Osteocyte (in vitro differentiated cells): ENCODE measurements around the gene KCNIP3. TPM values are rescaled to one million over a fixed set of nuclear protein-coding genes. Genes with fewer than 3 reads are reported as not detected.

Experiments used
- DNase-seq: peaks from one replicate; pipeline ENCODE4 v3.0.0; 2021; ENCODE audit warnings: mixed read lengths; ENCODE audit not compliant: unreplicated experiment; ENCODE audit errors: extremely low spot score
- H3K27ac Mint-ChIP-seq: one replicate; pipeline ENCODE4 v1.8.0; 2021; ENCODE audit warnings: mild to moderate bottlenecking, mixed read lengths; ENCODE audit not compliant: unreplicated experiment
- H3K27me3 Mint-ChIP-seq: one replicate; pipeline ENCODE4 v1.8.0; 2021; ENCODE audit warnings: mixed read lengths; ENCODE audit not compliant: unreplicated experiment
- H3K36me3 Mint-ChIP-seq: one replicate; pipeline ENCODE4 v1.8.0; 2021; ENCODE audit warnings: mixed read lengths; ENCODE audit not compliant: unreplicated experiment
- H3K4me1 Mint-ChIP-seq: one replicate; pipeline ENCODE4 v1.8.0; 2021; ENCODE audit warnings: mixed read lengths; ENCODE audit not compliant: unreplicated experiment
- H3K4me3 Mint-ChIP-seq: one replicate; pipeline ENCODE4 v1.8.0; 2021; ENCODE audit warnings: mild to moderate bottlenecking, moderate library complexity, mixed read lengths; ENCODE audit not compliant: unreplicated experiment
- H3K9me3 Mint-ChIP-seq: one replicate; pipeline ENCODE4 v1.8.0; 2021; ENCODE audit warnings: mixed read lengths; ENCODE audit not compliant: unreplicated experiment
- total RNA-seq: library from RNA; stranded (reverse); gene quantifications from 2 replicates; pipeline ENCODE4 v1.2.1, GENCODE V29; 2021
- TF ChIP-seq, protein P1 (sequence below): fragments of 200-600 bp; sonication (generic); IDR thresholded peaks from 2 replicates; pipeline ENCODE4 v1.5.0; 2021; ENCODE audit warnings: antibody characterized with exemption, mild to moderate bottlenecking, moderate library complexity

Gene KCNIP3
- total RNA-seq, 1 donor from 2014 or later, result 1.4 TPM

DNA sequence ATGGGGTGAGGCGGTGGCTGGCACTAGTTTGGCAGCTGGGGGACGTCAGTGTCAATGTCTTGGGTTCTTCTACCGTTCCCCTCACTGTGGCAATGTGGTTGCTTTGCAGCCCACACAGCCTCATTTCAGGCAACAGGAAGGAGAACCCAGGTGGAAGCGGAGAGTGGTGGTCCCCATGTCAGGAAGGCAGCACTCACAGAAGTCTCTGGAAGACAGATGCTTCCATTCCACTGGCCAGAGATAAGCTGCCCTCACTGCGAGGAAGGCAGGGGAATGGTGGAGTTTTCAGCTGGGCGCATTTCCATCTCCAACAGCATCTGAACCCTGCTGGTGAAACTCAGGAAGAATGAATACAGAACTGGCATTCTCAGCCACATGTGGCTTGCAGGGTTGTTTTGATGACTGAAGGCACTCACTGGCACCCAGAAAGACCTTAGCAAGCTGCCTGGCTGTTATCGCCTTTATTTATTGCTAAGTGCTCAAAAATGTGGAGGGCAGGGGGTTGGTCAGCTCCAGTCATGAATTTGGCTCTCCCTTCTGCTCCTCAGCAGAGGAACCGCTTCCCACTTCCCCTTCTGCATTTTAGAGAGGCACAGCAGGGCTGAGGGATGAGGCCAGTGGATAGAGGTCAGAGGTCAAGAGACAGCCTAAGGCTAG, 19.4 kb downstream of the KCNIP3 start:
- Mint-ChIP-seq H3K4me1 (peaks cover 2% of the 10 kb centered on the region), H3K27ac (no peak overlapping the region), H3K9me3 (no peaks in the 10 kb centered on the region), H3K27me3 (peaks cover 2% of the 10 kb centered on the region), H3K36me3 (no peaks in the 10 kb centered on the region), H3K4me3 (no peak overlapping the region)
- TF ChIP-seq, protein P1, sequence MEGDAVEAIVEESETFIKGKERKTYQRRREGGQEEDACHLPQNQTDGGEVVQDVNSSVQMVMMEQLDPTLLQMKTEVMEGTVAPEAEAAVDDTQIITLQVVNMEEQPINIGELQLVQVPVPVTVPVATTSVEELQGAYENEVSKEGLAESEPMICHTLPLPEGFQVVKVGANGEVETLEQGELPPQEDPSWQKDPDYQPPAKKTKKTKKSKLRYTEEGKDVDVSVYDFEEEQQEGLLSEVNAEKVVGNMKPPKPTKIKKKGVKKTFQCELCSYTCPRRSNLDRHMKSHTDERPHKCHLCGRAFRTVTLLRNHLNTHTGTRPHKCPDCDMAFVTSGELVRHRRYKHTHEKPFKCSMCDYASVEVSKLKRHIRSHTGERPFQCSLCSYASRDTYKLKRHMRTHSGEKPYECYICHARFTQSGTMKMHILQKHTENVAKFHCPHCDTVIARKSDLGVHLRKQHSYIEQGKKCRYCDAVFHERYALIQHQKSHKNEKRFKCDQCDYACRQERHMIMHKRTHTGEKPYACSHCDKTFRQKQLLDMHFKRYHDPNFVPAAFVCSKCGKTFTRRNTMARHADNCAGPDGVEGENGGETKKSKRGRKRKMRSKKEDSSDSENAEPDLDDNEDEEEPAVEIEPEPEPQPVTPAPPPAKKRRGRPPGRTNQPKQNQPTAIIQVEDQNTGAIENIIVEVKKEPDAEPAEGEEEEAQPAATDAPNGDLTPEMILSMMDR, result no peak
- DNase-seq, result no peak

DNA sequence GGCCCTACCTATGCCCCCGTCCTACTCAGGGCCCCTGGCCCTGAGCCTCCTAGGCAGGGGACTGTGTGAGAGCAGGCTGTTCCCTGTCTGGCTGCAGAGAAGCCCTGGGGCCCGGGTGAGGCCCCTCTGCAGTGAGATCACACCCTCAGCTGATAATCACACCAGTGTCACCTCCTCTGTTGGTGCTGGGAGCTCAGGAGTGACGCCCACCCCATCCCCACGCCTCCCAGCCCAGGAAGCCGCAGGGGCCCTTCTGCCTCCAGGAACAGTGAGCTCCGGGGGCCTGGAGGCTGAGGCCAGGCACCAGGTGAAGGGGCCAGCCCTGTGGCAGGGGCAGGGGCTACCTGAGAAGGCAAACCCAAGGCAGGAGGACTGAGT, 20.0 kb downstream of the KCNIP3 start:
- Mint-ChIP-seq H3K36me3 (no peaks in the 10 kb centered on the region), H3K27me3 (peaks cover 2% of the 10 kb centered on the region), H3K27ac (no peak overlapping the region), H3K4me1 (peaks cover 2% of the 10 kb centered on the region), H3K9me3 (no peaks in the 10 kb centered on the region), H3K4me3 (no peak overlapping the region)
- DNase-seq, result no peak
- TF ChIP-seq, protein P1, result no peak

DNA sequence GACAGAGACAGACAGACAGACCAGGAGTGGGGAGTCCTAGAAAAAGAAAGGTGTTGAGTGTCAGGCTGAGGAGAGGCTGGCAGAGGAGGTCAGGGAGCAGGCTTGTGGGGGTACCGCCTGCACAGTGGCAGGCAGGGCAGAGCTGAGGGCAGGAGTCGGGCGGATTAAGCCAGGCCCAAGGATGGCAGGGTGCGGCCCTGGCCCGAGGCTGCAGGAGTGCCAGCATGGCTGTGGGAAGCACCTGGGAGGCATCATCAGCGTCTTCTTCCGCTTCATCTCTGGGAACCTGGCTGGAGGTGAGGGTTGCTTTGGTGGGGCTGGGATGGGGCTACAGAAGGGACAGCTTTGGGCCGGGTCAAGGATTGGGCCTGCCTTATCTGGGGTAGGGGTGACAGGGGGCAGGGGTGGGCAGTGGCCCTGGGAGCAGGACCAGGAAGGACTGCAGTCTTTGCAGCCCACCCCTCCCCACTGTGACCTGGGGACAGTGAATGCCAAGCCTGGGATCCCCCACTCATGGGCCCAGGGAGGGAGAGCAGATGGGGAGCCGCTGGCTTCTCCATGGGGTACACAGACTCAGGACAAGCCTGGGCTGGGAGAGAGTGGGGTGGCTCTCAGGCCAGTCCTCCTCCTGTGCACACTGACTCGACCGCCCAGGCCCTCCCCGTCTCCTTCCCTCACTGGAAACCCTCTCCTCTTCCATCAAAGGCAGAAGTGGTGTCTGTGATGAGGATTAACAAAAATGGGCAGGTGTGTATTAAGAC, 20.7 kb downstream of the KCNIP3 start:
- DNase-seq, result no peak
- TF ChIP-seq, protein P1, result no peak
- no peaks in the 10 kb centered on the region for H3K36me3 Mint-ChIP-seq
- H3K4me1 Mint-ChIP-seq, result peaks cover 2% of the 10 kb centered on the region
- no peak overlapping the region for H3K4me3 Mint-ChIP-seq
- no peaks in the 10 kb centered on the region for H3K9me3 Mint-ChIP-seq
- H3K27ac Mint-ChIP-seq, result no peak overlapping the region
- peaks cover 2% of the 10 kb centered on the region for H3K27me3 Mint-ChIP-seq

DNA sequence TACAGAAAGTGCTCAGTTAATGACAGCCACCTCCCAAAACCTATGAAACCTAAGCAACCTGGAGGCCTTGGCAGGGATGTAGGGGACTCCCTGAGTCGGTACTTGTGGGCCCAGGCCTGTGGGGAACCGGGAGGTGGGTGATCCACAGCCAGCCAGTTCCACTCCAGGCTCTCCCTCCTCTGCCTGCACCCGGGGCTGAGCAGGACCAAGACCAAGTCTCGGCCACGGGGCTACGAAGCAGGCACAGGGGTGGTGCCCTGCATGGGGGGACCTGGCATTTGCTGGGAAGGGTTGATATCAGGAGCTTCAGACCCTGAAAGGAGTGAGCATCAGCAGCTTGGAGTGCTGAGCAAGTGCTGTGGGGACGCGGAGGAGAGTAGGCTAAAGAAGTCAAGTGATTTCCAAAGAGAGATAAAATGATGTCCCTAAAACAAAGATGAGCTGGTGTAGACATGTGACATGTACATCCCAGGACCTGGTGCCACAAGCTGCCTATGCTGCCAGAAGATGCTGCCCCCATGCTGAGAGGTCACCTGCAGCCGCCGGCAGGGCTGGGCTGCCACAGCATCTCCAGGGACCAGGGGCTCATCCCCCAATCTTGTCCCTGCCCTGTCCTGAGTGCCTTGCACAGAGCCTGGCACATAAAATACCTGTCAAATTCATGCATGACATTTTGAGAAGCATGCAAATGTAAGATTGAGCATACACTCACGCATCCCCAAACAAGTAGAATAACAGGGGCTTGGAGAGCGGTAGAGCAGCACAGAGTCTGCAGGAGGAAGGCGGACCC, 21.5 kb downstream of the KCNIP3 start:
- Mint-ChIP-seq H3K27ac (no peak overlapping the region), H3K4me1 (peaks cover 2% of the 10 kb centered on the region), H3K9me3 (no peaks in the 10 kb centered on the region), H3K36me3 (no peaks in the 10 kb centered on the region), H3K27me3 (peaks cover 2% of the 10 kb centered on the region), H3K4me3 (no peak overlapping the region)
- DNase-seq, result no peak
- TF ChIP-seq, protein P1, result no peak
